NCI-H82 (cell line): ENCODE measurements around the gene LTBP4.
A peak's percentile ranks its signal among the peaks of the same experiment; 100 is the strongest.
"Not testable (repeated sequence)": the region's sequence is repeated elsewhere in the genome, so short reads cannot be mapped to it uniquely, and the experiment has no call there.

Experiments
- DNase-seq: peaks from one replicate; lab custom pipeline; 2025; lab: John Stamatoyannopoulos, UW

Gene LTBP4

GRCh38 chr19:40627486-40628279 lies 26.5 kb downstream of the LTBP4 start:
- no peak for DNase-seq

DNA sequence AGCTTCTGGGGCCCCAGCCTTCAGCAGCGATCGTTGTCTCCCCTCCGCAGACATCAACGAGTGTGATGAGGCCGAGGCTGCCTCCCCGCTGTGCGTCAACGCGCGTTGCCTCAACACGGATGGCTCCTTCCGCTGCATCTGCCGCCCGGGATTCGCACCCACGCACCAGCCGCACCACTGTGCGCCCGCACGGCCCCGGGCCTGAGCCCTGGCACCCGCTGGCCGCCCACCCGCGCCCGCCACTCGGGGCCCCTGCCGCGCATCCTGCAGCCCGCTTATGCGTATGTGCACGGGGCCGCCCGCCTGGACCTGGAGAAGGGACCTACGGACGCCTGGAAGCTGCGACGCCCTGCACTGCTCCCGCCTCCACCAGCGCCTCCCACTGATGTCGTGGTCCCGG lies 28.2 kb downstream of the LTBP4 start:
- DNase-seq: no peak

DNA sequence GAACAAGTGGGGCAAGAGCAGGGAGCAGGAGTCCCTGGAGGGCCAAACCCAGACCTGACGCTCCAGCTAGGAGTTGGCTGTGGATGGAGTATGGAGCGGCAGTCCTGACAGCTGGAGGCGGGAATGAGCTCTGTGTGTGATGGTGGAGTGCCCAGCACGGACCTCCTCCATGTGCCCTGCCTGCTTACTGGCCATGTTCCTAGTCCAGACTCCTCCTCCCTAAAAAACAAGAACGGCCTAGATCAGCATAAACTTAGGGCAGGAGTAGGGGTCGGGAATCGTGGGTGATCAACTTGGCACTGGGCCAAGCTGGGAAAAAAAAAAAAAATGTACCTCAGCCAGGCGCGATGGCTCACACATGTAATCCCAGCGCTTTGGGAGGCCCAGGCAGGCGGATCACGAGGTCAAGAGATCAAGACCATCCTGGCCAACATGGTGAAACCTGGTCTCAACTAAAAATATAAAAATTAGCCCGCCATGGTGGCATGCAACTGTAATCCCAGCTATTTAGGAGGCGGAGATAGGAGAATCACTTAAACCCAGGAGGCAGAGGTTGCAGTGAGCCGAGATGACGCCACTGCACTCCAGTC lies 29.5 kb downstream of the LTBP4 start:
- DNase-seq: no peak

DNA sequence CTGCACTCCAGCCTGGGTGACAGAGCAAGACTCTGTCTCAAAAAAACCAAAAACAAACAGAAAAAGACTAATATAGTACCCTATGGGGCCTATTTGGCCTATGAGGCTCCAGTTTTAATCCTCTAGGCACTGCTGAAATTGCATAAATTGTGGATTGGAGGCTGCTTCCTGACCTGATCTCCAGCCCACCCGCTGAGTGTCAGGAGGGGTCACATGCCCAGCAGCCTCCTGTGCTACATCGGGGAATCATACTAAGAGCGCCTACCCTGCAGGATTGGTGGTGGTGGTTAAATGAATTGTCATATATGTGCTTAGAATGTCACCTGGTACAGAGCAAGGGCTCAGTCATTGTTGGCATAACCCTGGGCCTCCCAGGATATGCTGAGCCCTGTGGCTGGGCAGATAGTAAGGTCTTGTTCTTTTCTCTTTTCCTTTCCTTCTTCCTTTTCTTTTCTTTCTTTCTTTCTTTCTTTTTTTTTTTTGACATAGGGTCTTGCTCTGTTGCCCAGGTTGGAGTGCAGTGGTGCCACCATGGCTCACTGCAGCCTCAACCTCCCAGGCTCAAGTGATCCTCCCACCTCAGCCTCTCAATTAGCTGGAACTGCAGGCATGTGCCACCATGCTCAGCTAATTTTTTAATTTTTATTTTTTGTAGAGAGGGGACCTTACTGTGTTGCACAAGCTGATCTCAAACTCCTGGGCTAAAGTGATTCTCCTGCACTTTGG lies 31.3 kb downstream of the LTBP4 start:
- no peak for DNase-seq

- DNase-seq: no peak
These were observed 32.0 kb downstream of the LTBP4 start for GRCh38 chr19:40633207-40633606.

DNA sequence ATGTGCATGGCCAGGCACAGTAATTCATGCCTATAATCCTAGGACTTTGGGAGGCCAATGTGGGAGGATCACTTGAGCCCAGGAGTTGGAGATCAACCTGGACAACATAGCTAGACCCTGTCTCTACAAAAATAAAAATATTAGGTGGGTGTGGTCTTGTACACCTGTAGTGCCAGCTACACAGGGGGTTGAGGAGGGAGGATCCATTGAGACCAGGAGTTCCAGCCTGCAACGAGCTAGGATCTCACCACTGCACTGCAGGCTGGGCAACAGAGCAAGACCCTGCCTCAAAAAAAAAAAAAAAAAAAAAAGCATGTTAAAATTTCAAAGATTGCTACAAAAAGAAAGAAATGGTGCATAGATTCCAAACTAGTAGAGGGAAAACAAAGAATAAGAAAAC lies 37.2 kb downstream of the LTBP4 start:
- no peak for DNase-seq

DNA sequence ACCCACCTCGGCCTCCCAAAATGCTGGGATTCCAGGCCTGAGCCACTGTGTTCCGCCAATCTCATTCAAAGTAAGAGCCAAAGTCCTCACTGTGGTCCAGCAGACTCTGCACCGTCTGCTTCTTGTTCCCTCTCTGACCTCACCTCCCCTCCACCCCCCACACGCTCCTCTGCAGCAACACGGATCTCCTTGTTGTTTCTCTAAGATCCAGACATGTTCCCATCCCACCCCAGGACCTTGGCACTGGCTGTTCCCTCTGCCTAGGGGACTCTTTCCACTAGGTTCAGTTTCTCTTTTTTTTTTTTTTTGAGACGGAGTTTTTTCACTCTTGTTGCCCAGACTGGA lies 38.4 kb downstream of the LTBP4 start:
- no peak for DNase-seq

DNA sequence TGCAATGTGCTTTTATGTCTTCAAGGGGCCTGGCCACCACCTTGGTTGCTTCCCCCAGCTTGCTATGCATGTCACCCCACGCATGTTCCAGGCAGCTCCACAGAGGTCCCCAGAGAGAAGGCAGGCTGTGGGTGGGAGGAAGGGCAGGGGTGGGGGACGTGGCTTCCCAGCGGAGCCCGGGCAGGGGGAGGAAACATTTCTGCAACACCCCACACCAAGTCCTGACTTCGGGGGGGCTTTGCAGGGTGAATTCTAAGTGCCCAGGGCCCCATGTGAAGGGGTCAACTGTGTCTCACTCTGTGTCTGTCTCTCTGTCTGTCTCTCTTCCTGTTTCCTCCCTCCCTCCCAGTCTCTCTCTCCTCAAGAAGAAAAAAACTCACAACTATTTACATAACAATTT lies 39.6 kb downstream of the LTBP4 start:
- DNase-seq: no peak

GRCh38 chr19:40641281-40641680 lies 40.1 kb downstream of the LTBP4 start:
- no peak for DNase-seq

DNA sequence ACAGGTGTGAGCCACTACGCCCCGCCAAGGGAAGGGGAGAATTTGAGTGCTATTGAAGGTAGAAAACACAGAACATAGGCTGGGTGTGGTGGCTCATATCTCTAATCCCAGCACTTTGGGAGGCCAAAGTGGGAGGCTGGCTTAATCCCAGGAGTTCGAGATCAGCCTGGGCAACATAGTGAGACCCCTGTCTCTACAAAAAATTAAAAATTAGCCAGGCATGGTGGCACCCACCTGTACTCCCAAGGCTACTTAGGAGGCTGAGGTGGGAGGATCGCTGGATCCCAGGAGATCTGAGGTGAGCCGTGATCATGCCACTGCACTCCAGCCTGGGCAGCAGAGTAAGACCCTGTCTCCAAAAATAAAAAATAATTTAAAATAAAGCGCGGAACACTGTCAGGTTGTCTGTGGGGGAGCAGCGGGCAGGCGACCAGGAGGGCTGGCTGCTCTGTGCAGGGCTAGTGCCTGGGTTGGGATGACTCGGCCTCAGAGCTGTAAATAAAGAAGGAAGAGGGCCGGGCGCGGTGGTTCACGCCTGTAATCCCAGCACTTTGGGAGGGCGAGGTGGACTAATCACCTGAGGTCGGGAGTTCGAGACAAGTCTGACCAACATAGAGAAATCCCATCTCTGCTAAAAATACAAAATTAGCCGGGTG lies 41.0 kb downstream of the LTBP4 start:
- no peak for DNase-seq

DNA sequence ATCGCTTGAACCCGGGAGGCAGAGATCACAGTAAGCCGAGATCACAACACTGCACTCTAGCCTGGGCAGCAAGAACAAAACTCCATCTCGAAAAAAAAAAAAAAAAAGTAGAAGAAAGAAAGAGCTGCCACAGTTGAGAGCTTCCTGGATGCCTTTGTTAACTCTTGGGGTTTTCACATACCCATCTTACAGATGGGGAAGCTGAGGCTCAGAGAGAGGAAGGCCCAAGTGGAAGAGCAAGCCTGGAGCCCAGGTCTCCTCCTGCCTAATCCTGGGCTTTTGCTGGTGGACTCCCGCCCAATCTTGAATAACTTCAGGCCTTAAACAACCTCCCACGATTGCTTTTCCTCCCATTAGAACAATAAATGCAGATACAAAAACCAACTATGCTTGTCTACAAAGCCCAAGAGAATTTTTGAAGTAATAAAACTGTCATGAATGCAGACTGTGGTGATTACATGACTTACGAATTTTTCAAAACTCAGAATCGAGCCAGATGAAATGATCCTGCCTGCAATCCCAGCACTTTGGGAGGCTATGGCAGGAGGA lies 41.7 kb downstream of the LTBP4 start:
- DNase-seq: no peak

DNA sequence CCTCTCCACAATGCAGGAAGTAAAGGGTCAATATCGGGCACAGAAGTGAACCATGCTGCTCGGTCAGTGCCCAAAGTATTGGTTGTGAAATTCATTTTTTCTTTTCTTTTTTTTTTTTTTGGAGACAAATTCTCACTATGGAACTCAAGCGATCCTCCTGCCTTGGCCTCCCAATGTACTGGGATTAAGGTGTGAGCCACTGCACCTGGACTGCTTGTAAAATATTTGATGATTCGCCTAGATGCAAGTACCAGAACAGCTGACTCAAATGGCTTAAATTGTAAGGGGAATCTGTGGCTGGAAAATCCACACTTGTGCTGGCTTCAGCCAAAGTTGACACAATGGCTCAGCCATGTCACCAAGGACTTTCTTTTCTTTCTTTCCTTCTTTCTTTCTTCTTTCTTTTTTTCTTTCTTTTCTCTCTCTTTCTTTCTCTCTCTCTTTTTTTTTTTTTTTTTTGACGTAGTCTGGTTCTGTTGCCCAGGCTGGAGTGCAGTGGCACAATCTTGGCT lies 45.6 kb downstream of the LTBP4 start:
- no peak for DNase-seq

GRCh38 chr19:40649903-40650675 lies 48.9 kb downstream of the LTBP4 start:
- DNase-seq: peak; percentile 43

DNA sequence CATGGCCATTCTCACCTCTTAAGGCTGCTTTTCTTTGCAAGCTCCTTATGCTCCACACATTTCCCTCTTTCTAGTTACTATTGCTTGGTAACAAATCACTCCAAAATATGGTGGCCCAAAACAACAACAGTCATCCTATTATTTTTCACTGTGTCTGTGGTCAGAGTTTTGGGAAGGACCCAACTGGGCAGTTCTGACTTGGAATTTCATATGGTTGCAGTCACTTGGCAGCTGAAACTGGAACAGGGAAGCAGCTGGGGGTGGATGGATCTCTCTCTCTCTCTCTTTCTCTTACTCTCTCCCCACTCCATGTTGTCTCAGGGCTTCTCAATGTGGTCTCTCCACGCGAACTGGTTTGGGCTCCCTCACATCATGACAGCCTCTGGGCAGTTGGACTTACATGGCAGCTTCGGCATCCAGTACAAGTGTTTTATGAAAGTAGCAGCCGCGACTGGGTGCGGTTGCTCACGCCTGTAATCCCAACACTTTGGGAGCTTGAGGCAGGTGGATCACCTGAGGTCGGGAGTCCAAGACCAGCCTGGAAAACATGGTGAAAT lies 49.7 kb downstream of the LTBP4 start:
- no peak for DNase-seq

DNA sequence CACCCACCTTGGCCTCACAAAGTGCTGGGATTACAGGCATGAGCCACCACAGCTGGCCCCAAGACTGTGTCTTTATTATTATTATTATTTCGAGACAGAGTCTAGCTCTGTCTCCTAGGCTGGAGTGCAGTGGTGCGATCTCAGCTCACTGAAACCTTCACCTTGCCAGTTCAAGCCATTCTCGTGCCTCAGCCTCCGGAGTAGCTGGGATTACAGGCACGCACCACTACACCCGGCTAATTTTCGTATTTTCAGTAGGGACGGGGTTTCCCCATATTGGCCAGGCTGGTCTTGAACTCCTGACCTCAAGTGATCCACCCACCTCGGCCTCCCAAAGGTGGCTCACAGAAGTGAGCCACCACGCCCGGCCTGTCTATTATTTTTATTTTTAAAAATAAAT lies 51.1 kb downstream of the LTBP4 start:
- not testable (repeated sequence) for DNase-seq

DNA sequence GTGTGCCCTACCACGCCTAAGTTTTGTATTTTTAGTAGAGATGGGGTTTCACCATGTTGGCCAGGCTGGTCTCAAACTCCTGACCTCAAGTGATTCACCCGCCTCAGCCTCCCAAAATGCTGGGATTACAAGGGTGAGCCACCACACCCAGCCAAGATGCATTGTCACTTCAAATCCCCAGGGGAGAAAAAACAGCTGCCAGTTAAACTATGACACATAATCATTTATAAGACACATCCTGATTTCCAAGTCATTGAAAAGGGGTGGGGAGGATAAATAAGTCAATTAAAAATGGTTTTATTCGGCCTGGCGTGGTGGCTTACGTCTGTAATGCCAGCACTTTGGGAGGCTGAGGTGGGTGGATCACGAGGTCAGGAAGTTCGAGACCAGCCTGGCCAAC lies 54.5 kb downstream of the LTBP4 start:
- peak; percentile 29 for DNase-seq

DNA sequence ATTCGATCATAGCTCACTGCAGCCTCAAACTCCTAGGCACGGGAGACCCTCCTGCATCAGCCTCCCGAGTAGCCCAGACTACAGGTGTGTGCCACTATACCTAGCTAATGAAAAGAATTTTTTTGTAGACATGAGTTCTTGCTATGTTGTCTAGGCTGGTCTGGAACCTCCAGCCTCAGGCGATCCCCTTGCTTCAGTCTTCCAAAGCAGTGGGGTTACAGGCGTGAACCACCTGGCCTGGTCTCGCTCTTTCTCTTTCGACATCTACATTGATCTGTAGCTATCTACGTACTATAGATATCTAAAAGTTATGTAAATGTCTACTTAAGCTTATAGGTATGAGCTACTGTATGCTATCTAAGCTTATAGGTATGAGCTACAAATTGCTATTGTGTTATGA lies 56.9 kb downstream of the LTBP4 start:
- no peak for DNase-seq

GRCh38 chr19:40659116-40659515 lies 57.9 kb downstream of the LTBP4 start:
- DNase-seq: no peak

GRCh38 chr19:40659566-40659965 lies 58.4 kb downstream of the LTBP4 start:
- DNase-seq: no peak

DNA sequence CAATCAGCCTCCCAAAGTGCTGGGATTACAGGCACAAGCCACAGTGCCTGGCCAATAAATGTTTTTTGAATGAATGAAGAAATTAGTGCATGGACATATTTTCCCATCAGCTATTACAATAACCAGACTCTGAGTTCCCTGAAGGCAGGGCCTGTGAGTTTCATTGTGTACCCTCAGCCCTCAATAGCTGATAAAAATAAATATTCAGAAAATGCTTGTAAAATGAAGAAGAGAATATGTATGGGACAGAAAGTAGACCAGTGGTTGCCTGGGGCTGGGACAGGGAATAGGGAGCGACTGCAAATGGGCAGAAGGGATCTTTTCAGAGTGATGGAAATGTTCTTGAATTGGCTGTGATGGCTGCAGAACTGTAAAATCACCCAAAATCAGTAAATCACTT lies 60.4 kb downstream of the LTBP4 start:
- no peak for DNase-seq
